HG02970 (cell line): ENCODE results near the gene ZNF675.
"Not testable (repeated sequence)": the region's sequence is repeated elsewhere in the genome, so short reads cannot be mapped to it uniquely, and the experiment has no call there.

Source experiments
- ATAC-seq: cut with Tn5 transposase; IDR thresholded peaks from one replicate; pipeline ENCODE4 v1.9.1; 2021; ENCODE audit warnings: mild to moderate bottlenecking, moderate library complexity, moderate number of reproducible peaks; ENCODE audit not compliant: unreplicated experiment, low FRiP score

The ZNF675 gene

DNA sequence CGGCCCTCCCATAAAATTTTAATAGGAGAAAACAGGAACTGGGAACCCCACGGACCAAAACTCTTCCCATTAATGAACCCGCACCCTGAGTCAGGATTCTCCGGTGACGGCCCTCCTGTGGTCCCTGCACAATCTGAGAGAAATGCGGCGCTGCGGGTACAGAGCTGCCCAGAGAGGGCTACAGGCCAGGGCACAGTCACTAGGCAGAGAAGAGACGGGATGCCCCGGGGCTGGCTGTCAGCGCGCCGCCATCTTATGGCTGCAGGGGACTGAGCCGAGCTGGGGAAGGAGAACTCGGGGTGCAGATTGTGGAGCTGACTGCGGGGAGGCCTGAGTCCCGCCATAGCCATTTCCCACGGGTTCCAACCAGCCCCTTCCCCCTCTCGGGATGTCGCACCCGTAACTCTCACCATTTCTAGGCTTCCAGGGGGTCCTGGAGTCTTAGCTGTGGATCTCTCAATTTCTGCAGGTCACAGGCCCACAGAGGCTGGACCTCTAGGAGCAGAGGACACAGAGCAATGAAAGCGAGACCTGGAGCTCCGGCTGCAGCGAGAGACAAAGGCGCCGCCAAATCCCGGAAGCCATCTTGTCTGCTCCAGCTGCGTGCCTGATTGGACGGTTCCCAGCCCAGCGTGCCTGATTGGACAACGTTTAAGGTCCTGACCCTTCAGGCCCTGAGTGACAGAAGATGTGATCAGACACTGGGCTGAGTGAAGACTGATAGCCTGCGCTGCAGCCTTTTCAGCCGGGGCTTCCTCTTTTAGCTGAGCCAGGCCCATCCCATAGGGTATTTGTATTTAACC, at the start of gene ZNF675:
ZNF675 (minus strand) TSS at position 592 of the 803 bp plus-strand sequence; CDS start at position 413, 179 bp downstream.
- peak; percentile 97 for ATAC-seq

DNA sequence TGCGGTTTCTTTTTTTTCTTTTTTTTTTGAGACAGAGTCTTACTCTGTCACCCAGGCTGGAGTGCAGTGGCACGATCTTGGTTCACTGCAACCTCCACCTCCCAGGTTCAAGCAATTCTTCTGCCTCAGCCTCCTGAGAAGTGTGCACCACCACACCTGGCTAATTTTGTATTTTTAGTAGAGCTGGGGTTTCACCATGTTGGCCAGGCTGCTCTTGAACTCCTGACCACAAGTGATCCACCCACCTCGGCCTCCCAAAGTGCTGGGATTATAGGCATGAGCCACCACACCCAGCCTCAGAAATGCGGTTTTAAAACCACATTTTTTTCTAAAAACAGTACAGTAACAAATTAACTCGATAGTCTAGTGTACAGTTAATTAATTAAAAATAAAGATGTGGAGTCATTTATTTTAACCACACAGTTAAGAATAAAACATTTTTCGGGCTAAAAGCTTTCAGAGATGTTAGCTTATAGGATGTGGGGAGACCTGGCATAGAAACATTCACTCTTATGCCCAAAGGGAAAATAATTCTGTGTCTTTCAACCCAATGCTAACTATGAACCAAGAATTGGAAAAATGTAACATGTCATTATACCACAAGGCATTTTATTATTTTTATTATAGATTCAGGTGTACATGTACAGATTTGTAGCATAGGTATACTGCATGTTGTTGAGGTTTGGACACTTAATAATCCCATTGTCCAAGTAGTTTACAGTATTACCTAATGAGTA, 43.9 kb upstream of the ZNF675 start:
- ATAC-seq, result not testable (repeated sequence)

DNA sequence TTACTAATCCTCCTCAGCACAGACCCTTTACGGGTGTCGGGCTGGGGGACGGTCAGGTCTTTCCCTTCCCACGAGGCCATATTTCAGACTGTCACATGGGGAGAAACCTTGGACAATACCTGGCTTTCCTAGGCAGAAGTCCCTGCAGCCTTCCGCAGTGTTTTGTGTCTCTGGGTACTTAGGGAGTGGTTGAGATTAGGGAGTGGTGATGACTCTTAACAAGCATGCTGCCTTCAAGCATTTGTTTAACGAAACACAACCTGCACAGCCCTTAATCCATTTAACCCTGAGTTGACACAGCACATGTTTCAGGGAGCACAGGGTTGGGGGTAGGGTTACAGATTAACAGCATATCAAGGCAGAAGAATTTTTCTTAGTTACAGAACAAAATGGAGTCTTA, 37.1 kb upstream of the ZNF675 start:
- not testable (repeated sequence) for ATAC-seq

DNA sequence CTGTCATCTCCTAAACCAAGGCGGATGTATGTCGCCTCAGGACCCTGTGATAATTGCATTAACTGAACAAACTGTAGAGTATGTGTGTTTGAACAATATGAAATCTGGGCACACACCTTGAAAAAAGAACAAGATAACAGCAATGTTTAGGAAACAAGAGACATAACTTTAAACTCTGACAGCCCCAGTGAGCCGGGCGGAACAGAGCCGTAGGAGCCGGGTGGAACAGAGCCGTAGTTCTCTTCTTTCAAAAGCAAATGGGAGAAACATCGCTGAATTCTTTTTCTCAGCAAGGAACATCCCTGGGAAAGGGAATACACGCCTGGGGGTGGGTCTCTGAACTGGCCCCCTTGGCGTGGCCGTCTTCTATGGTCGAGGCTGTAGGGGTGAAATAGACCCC, 31.8 kb upstream of the ZNF675 start:
- ATAC-seq, result no peak

- no peak for ATAC-seq
Observed at GRCh38 chr19:23716792-23717191, 29.8 kb upstream of the ZNF675 start.

GRCh38 chr19:23709347-23709746, 22.3 kb upstream of the ZNF675 start:
- no peak for ATAC-seq

DNA sequence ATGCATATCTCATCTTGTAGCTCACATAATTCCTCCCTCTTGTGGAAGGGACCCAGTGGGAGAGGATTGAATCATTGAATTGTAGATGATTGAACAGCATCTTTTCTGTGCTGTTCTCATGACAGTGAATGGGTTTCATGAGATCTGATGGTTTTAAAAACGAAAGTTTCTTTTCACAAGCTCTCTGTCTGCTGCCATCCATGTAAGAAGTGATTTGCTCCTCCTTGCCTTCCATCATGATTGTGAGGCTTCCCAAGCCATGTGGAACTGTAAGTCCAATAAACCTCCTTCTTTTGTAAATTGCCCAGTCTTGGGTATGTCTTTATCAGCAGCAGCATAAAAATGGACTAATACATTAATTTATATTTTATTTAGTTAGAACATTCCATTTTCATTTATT, 19.6 kb upstream of the ZNF675 start:
- ATAC-seq, result no peak

GRCh38 chr19:23699521-23699860, 12.5 kb upstream of the ZNF675 start:
- ATAC-seq, result no peak

DNA sequence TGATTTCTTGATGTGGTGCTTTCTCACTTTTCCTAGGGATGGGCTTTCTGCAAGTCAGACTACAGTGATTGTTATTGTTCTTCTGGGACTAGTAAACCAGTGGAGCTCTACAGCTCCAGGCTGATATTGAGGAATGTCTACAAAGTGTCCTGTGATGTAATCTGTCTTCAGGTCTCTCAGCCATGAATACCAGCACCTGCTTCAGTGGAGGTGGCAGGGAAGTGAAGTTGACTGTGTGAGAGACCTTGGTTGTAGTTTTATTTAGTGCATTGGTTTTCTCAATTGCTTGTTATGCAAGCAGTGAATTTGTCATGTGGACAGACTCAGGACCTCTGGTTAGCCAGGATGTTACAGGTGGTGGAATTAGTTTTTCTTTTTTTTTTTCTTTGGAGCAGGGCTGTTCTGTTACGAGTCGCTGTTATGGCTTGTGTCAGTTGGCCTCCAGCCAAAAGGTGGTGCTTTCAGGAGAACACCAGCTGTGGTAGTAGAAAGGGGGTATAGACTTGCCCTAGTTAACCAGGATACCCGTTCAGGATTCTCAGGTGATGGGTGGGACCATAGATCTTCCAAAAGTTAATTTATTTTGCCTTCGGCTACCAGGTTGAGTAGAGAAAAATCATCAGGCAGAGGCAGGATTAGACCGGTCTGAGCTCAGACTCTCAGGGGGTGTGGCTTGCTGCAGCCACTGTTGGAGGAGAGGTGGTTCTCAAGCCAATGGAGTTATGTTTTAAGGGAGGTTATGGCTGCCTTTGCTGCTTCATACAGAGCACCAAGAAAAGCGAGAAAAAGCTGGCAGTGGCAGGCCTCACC, 11.9 kb upstream of the ZNF675 start:
- ATAC-seq, result no peak

GRCh38 chr19:23692937-23693336, 5.9 kb upstream of the ZNF675 start:
- ATAC-seq, result not testable (repeated sequence)

DNA sequence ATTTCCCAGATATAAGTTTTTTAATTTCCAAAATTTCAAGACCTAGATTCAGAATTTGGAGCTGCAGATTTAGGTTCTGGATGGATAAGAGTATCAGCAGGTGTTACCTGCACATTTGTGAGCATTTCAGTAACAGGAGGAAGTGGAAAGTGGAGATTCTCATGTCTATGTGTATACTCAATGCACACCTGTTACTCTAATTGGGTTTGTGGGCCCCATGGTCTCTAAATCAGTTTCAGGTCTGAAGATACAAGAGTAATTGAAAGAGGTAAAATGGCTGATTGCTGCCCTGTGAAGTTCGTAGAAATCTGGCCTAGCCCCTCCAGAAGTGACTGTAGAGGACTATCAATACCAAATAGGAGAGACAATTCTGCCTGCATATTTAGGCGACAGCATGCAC, 13.9 kb downstream of the ZNF675 start:
- no peak for ATAC-seq

DNA sequence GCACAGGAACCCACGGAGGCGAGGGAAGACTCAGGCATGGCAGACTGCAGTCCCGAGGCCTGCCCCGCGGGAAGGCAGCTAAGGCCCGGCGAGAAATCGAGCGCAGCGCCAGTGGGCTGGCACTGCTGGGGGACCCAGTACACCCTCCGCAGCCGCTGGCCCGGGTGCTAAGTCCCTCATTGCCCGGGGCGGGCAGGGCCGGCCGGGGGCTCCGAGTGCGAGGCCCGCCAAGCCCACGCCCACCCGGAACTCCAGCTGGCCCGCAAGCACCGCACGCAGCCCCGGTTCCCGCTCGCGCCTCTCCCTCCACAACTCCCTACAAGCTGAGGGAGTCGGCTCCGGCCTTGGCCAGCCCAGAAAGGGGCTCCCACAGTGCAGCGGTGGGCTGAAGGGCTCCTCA, 18.4 kb downstream of the ZNF675 start:
- ATAC-seq, result not testable (repeated sequence)

DNA sequence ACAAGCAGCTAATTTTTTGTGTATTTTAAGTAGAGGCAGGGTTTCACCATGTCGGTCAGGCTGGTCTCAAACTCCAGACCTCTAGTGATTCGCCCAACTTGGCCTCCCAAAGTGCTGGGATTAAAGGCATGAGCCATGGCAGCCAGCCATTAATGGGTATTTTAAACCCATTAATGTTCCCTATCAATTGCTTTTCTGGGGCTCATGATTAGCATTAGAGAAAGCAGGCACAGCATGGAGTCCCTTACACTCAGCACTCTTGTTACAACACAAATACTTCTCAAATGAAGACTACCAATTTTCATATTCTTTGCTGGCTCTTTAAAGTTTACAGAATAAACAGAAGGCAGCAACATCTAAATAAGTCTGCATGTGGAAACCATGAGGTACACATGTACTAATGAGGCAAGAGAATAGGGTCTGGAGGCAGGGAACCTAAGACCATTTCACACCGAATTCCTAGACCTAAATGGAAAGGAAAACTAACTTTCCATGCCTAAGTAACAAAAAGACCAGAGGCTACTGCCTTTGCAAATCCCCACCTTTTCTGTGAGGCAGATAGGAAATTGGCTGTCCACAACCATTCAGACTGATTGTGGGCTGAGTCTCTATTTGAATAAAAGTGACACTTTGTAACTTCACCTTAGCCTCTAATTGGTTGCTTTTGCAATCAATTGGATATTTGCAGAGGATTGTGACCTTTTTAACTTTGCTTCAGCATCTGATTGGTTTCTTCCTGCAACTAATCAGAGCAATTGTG, 21.2 kb downstream of the ZNF675 start:
- ATAC-seq, result no peak

DNA sequence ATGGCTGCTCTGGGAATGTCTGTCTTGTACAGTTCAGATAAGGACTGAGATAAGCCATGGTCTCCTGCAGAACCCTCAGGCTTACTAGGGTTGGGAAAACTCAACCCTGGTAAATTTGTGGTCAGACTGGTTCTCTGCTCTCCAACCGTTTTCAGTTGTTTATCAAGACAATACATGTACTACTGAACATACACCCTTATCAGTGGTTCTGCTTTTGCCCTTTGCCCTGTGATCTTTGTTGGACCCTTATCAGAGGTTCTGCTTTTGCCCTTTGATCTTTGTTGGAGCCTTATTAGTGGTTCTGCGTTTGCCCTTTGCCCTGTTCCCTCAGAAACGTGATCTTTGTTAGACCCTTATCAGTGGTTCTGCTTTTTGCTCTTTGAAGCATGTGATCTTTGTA, 37.2 kb downstream of the ZNF675 start:
- ATAC-seq, result not testable (repeated sequence)
